GM12891 (cell line): ENCODE results near the gene RPS8.

Experiments used
- POLR2AphosphoS5 ChIP-seq: IDR thresholded peaks from 2 replicates; pipeline ENCODE4 v1.6.1; 2011; ENCODE audit warnings: low read depth, low read length, control low read depth
- TAF1 ChIP-seq: IDR thresholded peaks from 2 replicates; pipeline ENCODE4 v1.6.1; 2011; ENCODE audit warnings: low read depth, low read length, control low read depth

DNA sequence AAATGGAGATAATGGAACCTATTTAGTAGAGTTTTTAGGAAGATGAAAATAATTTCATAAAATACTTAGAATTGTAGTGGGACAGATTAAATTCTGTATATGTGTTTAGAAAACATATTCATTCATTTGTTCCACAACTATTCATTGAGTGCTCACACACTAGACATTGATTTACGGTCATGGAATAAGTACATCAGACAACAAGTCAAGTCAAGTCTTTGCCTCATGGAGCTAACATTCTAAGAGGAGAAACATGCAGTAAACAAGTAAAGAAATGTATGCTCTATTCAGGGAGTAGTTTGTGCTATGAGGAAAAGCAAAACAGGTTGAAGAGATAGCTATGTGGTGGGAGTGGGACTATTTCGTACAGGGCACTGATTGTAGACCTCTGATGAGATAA, 42.0 kb downstream of the RPS8 start:
- TF ChIP-seq TAF1 (no peak), POLR2AphosphoS5 (no peak)
